ENCODE measurements around the gene ZKSCAN1.

DNA sequence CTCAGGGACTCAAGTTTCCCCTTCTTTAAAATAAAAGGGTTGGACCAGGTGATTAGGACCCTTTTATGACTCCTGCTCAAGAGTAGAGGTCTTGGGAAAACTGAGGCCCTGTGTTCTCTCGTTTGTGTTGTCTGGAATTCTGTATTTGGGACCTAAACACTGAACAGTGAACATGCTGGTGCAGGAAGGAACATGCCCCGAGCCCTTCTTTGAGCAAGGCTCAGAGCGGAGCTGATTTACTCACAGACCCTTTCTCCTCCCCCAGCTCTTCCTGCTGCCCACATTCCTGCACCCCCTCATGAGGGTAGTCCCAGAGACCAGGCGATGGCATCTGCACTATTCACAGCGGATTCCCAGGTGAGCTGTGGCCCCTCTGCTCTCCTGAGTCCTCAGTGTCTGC is 14.2 kb downstream of the ZKSCAN1 start:
- TF ChIP-seq, protein P1, sequence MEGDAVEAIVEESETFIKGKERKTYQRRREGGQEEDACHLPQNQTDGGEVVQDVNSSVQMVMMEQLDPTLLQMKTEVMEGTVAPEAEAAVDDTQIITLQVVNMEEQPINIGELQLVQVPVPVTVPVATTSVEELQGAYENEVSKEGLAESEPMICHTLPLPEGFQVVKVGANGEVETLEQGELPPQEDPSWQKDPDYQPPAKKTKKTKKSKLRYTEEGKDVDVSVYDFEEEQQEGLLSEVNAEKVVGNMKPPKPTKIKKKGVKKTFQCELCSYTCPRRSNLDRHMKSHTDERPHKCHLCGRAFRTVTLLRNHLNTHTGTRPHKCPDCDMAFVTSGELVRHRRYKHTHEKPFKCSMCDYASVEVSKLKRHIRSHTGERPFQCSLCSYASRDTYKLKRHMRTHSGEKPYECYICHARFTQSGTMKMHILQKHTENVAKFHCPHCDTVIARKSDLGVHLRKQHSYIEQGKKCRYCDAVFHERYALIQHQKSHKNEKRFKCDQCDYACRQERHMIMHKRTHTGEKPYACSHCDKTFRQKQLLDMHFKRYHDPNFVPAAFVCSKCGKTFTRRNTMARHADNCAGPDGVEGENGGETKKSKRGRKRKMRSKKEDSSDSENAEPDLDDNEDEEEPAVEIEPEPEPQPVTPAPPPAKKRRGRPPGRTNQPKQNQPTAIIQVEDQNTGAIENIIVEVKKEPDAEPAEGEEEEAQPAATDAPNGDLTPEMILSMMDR (IDR thresholded peaks at IDR 0.05): no peak
- no peak for TF ChIP-seq POLR2A (IDR thresholded peaks at IDR 0.05)
